Esophagus mucosa (tissue), 1 donor: ENCODE data around the gene SLC25A21. TPM values are rescaled to one million over a fixed set of nuclear protein-coding genes. Genes with fewer than 3 reads are reported as not detected.
A peak's percentile ranks its signal among the peaks of the same experiment; 100 is the strongest.

ENCODE experiments used
- ATAC-seq: fragments of 200-7000 bp; cut with Tn5 transposase; one replicate; pipeline ENCODE4 v1.9.1; 2020
- total RNA-seq: library from RNA; stranded (reverse); gene quantifications from one replicate; pipeline ENCODE4 v1.2.4, GENCODE V29; 2023
- donor health status: DM: yes; HTN: yes; CAD: no.

The SLC25A21 gene
- total RNA-seq, 1 donor from 2014 or later: 0.80 TPM

GRCh38 chr14:36857842-36858445, 314.5 kb downstream of the SLC25A21 start:
- no peak for ATAC-seq

- ATAC-seq: no peak
These were observed 315.3 kb downstream of the SLC25A21 start for GRCh38 chr14:36857136-36857535.

- ATAC-seq: peak; percentile 39
These were observed 316.1 kb downstream of the SLC25A21 start for GRCh38 chr14:36856095-36856878.

- no peak for ATAC-seq
These were observed 317.0 kb downstream of the SLC25A21 start for GRCh38 chr14:36855396-36855795.

GRCh38 chr14:36852981-36853691, 319.3 kb downstream of the SLC25A21 start:
- no peak for ATAC-seq

- ATAC-seq: no peak
These were observed 324.2 kb downstream of the SLC25A21 start for GRCh38 chr14:36848213-36848612.

GRCh38 chr14:36847366-36847765, 325.0 kb downstream of the SLC25A21 start:
- no peak for ATAC-seq

- no peak for ATAC-seq
These were observed 326.9 kb downstream of the SLC25A21 start for GRCh38 chr14:36845356-36846012.

- no peak for ATAC-seq
These were observed 327.8 kb downstream of the SLC25A21 start for GRCh38 chr14:36844443-36845195.

GRCh38 chr14:36843410-36843809, 329.0 kb downstream of the SLC25A21 start:
- no peak for ATAC-seq

- no peak for ATAC-seq
These were observed 337.3 kb downstream of the SLC25A21 start for GRCh38 chr14:36835128-36835527.

- ATAC-seq: no peak
These were observed 338.1 kb downstream of the SLC25A21 start for GRCh38 chr14:36834293-36834692.

GRCh38 chr14:36829547-36829946, 342.9 kb downstream of the SLC25A21 start:
- ATAC-seq: no peak

- ATAC-seq: no peak
These were observed 344.5 kb downstream of the SLC25A21 start for GRCh38 chr14:36827861-36828260.

- no peak for ATAC-seq
These were observed 345.8 kb downstream of the SLC25A21 start for GRCh38 chr14:36826614-36827013.

GRCh38 chr14:36824854-36825253, 347.6 kb downstream of the SLC25A21 start:
- no peak for ATAC-seq

- no peak for ATAC-seq
These were observed 348.8 kb downstream of the SLC25A21 start for GRCh38 chr14:36823651-36824050.

- no peak for ATAC-seq
These were observed 349.7 kb downstream of the SLC25A21 start for GRCh38 chr14:36822685-36823084.

- ATAC-seq: no peak
These were observed 351.5 kb downstream of the SLC25A21 start for GRCh38 chr14:36820901-36821300.

- peak; percentile 90 for ATAC-seq
These were observed 352.2 kb downstream of the SLC25A21 start for GRCh38 chr14:36820111-36820709.

GRCh38 chr14:36818794-36819384, 353.5 kb downstream of the SLC25A21 start:
- no peak for ATAC-seq
